ENCODE results near the gene MROH9. TPM values are rescaled to one million over a fixed set of nuclear protein-coding genes. Genes with fewer than 3 reads are reported as not detected.

Gene MROH9
- total and polyA plus RNA-seq, 7 donors, result not detected

GRCh38 chr1:170959385-170959784 is 24.1 kb downstream of the MROH9 start:
- no peaks in the 10 kb centered on the region for H3K36me3 ChIP-seq (ENCODE audit: insufficient read depth in 1 of 2, low read depth in 1 of 2)
- DNase-seq (no peak), ATAC-seq (no peak)
- no peak for TF ChIP-seq CTCF (IDR thresholded peaks at IDR 0.05)
- no peak overlapping the region for H3K4me3 ChIP-seq
- H3K27me3 ChIP-seq (ENCODE audit: insufficient read depth in 3 of 3, low read length in 2 of 3), result no peaks in the 10 kb centered on the region
- no peak overlapping the region for H3K27ac ChIP-seq
- H3K4me1 ChIP-seq, result no peaks in the 10 kb centered on the region
- intact Hi-C loops (cut with DNase I), result no loop called here
- no peaks in the 10 kb centered on the region for H3K9me3 ChIP-seq

GRCh38 chr1:170964506-170964905 is 29.2 kb downstream of the MROH9 start:
- WGBS, 3 donors, result 64 to 75% (median 66%) methylated on average over 3 of the region's 3 CpGs
- DNase-seq (no peak), ATAC-seq (no peak)
- no peak overlapping the region for H3K27ac ChIP-seq
- no peak overlapping the region for H3K4me3 ChIP-seq
- no peak for TF ChIP-seq CTCF (IDR thresholded peaks at IDR 0.05)
- no peaks in the 10 kb centered on the region for H3K36me3 ChIP-seq (ENCODE audit: insufficient read depth in 1 of 2, low read depth in 1 of 2)
- intact Hi-C loops (cut with DNase I), result no loop called here
- H3K27me3 ChIP-seq (ENCODE audit: insufficient read depth in 3 of 3, low read length in 2 of 3), result no peaks in the 10 kb centered on the region
- H3K4me1 ChIP-seq, result no peaks in the 10 kb centered on the region
- no peaks in the 10 kb centered on the region for H3K9me3 ChIP-seq

GRCh38 chr1:170967042-170967910 is 31.9 kb downstream of the MROH9 start:
- Histone ChIP-seq H3K4me3 (no peak overlapping the region), H3K9me3 (no peaks in the 10 kb centered on the region), H3K36me3 (ENCODE audit: insufficient read depth in 1 of 2, low read depth in 1 of 2) (no peaks in the 10 kb centered on the region), H3K27ac (no peak overlapping the region), H3K4me1 (no peaks in the 10 kb centered on the region), H3K27me3 (ENCODE audit: insufficient read depth in 3 of 3, low read length in 2 of 3) (no peaks in the 10 kb centered on the region)
- ATAC-seq (peak in 1 of 4 donors; percentile 54), DNase-seq (no peak)
- 24 to 29% (median 27%) methylated on average over 5 of the region's 5 CpGs for WGBS, 3 donors
- intact Hi-C loops (cut with DNase I), result loop anchor here in 1 of 2 donors (5.0 kb wide), 1 partner anchor 345 kb away; the partner anchor contains the start of gene FMO4
- TF ChIP-seq CTCF (IDR thresholded peaks at IDR 0.05), result peak; percentile 50

GRCh38 chr1:170970256-170970655 is 34.9 kb downstream of the MROH9 start:
- no peaks in the 10 kb centered on the region for H3K9me3 ChIP-seq
- DNase-seq (no peak), ATAC-seq (no peak)
- intact Hi-C loops (cut with DNase I), result no loop called here
- no peak overlapping the region for H3K4me3 ChIP-seq
- TF ChIP-seq CTCF (IDR thresholded peaks at IDR 0.05), result no peak
- no peaks in the 10 kb centered on the region for H3K27me3 ChIP-seq (ENCODE audit: insufficient read depth in 3 of 3, low read length in 2 of 3)
- H3K27ac ChIP-seq, result no peak overlapping the region
- H3K36me3 ChIP-seq (ENCODE audit: insufficient read depth in 1 of 2, low read depth in 1 of 2), result no peaks in the 10 kb centered on the region
- 38 to 52% (median 43%) methylated on average over 3 of the region's 3 CpGs for WGBS, 3 donors
- no peaks in the 10 kb centered on the region for H3K4me1 ChIP-seq
